ENCODE measurements around the gene PGRMC2.
"Not testable (repeated sequence)": the region's sequence is repeated elsewhere in the genome, so short reads cannot be mapped to it uniquely, and the experiment has no call there.

PGRMC2 gene

GRCh38 chr4:128265550-128265949 lies 22.1 kb downstream of the PGRMC2 start:
- not testable (repeated sequence) for DNase-seq

DNA sequence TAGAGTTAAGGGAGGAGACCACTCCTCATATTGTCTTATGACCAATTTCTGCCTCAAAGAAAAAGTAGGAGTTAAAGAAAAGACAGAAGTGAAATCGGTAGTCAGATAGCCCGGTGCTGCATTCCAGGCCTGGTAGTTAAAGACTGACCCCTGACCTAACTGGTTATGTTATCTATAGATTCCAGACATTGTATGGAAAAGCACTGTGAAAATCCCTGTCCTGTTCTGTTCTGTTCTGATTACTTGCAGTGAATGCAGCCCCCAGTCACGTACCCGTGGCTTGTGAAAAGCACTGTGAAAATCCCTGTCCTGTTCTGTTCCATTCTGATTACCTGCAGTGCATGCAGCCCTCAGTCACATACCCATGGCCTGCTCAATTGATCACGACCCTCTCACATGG lies 27.7 kb downstream of the PGRMC2 start:
- DNase-seq: not testable (repeated sequence)

DNA sequence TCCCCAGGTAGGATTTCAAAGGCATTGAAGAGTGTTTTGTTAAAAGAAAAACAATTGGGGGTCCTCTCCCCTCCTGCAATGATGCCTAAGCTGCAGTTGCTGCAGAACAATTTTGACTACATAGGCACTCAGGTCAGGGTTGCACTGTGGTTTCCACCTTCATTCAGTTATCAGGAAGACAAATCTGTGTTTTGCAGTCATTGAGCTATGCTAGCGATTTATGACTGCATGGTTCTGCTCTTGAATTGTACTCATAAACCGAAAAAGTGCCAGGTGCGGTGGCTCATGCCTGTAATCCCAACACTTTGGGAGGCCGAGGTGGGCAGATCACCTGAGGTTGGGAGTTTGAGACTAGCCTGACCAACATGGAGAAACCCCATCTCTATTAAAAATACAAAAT lies 29.4 kb downstream of the PGRMC2 start:
- not testable (repeated sequence) for DNase-seq

GRCh38 chr4:128256539-128256938 lies 31.1 kb downstream of the PGRMC2 start:
- DNase-seq: no peak

DNA sequence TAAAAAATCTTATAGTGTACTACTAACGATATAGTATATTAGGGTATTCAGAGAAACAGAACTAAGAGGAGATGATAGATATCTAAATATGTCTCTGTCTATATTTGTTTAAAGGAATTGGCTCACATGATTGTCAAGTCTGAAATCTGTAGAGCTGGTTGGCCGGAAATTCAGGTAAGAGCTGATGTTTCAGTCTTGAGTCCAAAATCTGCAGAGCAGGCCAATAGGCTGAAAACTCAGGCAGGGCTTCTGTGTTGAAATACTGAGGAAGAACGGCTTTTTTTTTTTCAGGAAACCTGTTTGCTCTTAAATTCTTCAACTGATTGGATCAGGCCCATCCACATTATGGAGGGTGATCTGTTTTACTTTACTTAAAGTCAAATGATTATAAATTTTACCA lies 31.7 kb downstream of the PGRMC2 start:
- no peak for DNase-seq

DNA sequence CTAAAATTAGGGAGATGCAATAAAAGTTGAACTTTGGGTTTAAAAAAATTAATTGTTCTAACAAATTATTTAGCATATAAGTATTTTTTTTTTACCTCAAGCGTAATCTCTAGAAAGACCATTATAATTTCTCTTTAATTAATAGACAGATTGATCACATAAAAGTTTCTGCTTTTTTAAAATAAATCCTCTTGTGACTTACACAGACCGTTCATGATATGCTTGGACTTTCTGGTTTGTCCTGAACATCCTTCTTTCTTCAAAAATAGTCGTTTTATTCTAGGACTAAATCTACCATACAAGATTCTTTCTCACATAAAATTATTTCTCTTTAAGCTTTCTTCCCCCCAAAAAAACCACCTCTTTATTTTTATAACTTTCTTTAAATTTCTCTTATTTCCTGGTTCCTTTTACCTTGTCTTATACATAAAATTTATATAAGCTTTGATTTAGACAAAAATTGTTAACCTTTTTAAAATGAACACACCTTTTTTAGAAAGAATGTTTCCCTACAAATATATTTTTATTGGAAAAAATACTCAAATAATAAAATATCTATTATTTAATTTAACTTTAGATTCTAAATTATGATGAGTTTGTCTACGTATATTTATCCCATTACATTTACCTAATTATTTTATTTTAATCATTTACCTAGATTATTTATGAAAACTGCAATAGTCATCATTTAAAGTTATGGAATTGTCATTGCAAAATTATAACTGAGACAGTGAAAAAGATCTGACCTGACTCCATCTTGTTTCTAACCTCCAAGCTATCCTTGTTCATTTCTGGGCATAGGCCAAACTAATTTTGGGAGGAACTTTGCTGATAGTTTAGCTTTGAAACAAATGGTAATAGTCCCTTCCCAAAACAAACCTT lies 37.6 kb downstream of the PGRMC2 start:
- no peak for DNase-seq

- DNase-seq: no peak
Observed at GRCh38 chr4:128247906-128248305, 39.7 kb downstream of the PGRMC2 start.

DNA sequence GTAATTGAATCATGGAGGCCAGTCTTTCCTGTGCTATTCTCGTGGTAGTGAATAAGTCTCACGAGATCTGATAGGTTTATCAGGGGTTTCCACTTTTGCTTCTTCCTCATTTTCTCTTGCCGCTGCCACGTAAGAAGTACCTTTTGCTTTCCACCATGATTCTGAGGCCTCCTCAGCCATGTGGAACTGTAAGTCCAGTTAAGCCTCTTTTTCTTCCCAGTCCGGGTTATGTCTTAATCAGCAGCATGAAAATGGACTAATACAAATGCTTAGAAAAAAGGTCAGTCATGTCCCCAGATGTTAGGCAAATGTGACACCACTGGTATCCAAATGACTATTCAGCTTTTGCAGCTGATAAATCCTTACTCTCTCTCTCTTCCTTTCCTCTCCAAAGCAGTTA lies 42.2 kb downstream of the PGRMC2 start:
- DNase-seq: not testable (repeated sequence)

DNA sequence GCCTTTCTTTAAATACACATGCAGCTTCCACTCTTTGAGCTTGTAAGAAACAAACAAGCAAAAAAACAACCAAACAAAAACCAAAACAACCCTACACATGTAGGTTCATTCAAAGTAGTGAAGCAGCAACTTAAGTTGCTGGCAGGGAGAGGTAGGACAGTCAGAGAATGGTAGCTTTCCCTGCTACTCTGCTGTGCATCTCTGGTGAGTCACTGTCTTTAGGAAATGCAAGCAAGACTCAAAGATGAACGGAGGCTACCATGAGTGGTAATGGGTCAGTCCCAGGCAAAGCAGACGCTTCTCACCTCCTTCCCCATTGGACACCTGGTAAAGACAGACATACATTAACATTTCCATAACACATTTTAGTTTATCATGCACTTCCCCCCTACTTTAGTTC lies 43.2 kb downstream of the PGRMC2 start:
- no peak for DNase-seq

GRCh38 chr4:128242601-128243000 lies 45.0 kb downstream of the PGRMC2 start:
- DNase-seq: no peak

- DNase-seq: no peak
Observed at GRCh38 chr4:128241981-128242380, 45.6 kb downstream of the PGRMC2 start.

GRCh38 chr4:128241425-128241913 lies 46.1 kb downstream of the PGRMC2 start:
- no peak for DNase-seq

DNA sequence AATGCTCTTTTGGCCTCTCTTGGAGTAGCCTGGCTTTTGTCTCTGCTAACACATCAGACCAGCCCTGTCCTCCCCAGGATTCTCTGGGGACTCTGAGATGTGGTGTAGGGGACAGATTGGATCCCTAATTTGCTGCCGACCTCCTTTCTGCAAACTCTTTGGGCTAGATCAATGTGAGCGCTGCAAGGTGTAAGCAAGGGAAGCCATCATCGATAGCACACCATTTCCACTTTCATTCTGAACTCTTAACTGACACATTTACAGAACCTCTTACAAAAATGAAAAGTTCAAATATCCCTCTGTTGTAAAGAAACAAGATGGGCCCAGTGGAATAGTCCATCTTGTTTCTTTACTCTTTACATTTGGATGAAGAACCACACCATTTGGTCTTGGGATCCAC lies 46.6 kb downstream of the PGRMC2 start:
- DNase-seq: no peak

GRCh38 chr4:128234836-128235235 lies 52.8 kb downstream of the PGRMC2 start:
- no peak for DNase-seq

- no peak for DNase-seq
Observed at GRCh38 chr4:128232719-128233118, 54.9 kb downstream of the PGRMC2 start.

DNA sequence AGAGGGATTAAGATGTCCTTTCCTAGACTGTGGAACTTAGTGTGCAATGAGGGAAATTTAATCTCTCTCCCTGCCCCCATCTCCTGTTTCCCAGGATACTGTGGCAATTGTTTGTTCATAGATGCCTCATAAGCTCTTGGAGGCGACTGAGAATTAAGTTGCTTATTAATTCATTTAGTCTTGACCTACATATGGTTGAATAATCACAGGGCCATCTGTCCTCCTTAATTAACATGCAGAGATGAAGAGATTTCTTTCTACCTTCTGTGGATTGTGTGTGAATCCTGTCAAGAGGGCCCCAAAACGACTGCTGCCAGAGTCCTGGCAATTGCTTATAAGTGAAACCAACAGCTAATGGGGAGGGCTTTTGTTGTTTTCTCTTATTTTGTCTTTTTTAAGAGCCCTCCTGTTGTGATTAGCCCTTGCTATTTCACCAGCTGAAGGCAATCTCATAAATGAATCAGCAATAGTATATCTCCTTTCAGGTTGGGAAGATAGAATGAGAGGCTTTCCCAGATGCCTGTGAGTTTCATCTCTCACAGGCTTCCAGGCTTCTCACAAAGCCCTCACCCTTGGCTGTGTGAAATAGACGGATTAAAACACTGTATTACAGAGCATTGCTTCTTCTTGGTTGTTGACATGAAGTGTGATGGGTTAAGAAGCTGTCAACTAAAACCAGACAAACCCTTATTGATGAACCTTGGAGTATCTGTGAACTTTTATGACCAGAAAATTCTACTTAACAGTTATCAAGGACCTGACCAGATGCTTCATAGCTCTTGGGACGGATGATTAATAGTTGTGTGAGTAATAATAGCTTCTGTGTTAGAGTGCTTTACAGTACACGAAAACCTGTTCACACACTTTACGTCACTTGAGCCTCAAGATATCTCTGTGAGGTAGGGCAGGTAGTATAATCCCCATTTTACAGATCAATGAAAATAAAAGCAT lies 58.5 kb downstream of the PGRMC2 start:
- no peak for DNase-seq

DNA sequence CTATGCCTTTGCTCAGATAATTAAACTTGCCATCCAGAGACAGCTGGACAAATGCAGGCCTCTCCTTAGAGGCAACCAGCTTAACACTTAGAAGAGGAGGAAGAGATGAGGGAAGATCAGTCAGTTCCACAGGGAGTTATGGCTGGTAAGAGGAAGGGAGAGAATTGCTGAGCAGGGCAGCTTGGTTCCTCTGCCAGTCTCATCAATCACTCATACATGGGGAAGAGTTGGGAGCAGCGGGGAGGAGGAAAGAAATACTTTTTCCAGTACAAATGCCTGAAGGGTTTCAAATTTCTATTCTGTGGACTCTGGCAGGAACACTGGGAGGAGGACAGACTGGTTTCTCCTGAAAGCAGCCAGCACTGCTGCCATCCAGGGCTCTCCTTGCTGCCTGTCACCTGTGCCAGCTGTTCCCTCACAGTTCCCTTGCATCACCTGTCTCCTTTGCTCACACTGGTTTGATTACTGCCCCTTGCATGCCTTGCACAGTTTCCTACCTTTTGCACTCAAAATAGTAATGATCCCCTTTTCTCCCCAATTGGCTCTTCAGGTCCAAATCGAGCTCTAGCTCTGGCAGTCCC lies 59.5 kb downstream of the PGRMC2 start:
- no peak for DNase-seq

DNA sequence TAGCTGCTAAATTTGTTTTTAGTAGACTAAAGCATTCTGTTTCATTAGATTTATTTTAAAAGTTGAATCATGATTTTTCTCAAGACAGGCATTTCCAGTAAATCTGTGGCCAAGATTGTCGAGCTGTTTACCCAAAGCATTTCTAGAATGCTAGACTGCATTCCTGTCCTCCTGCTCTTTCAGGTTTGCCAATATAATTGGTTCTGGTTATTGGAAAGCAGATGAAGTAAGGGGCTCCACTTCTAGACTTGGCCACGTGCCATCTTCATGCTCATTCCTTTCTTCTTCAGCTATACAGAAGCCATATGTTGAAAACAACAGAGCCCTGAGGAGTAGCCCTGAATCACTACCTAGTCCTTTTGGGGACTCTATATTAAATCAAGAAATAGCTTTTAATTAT lies 62.5 kb downstream of the PGRMC2 start:
- DNase-seq: no peak

DNA sequence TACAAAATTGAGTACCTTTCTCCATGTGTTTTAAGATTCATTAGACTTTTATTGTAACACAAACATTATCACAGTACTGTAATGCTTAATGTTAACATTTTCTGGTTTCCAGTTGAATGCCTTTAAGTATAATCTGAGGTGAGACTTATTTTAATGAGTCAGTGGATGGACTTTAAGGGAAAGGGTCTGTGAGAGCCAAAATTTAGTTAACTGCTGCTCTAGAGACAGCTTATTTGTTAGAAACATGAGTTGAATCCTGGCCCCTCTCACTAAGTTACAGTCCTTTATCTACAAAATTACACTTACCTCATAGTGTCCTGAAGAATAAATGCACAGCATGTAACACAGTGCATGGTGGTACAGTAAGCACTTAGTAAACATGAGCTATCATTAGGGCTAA lies 66.0 kb downstream of the PGRMC2 start:
- DNase-seq: no peak

GRCh38 chr4:128220286-128221235 lies 67.1 kb downstream of the PGRMC2 start:
- DNase-seq: no peak
